Progenitor cell of endocrine pancreas (in vitro differentiated cells): ENCODE results near the gene TNFRSF1B. TPM values are rescaled to one million over a fixed set of nuclear protein-coding genes. Genes with fewer than 3 reads are reported as not detected.

Source experiments
- DNase-seq: peaks from one replicate; pipeline ENCODE4 v3.0.0; 2021; ENCODE audit warnings: low spot score; ENCODE audit not compliant: unreplicated experiment
- H3K27ac Mint-ChIP-seq: 2 replicates; pipeline ENCODE4 v1.8.0; 2021; ENCODE audit warnings: mild to moderate bottlenecking, moderate library complexity, mixed read lengths
- H3K27me3 Mint-ChIP-seq: 2 replicates; pipeline ENCODE4 v1.8.0; 2021; ENCODE audit warnings: mixed read lengths
- H3K36me3 Mint-ChIP-seq: 2 replicates; pipeline ENCODE4 v1.8.0; 2022; ENCODE audit warnings: mixed read lengths; ENCODE audit not compliant: insufficient read depth
- H3K4me1 Mint-ChIP-seq: 2 replicates; pipeline ENCODE4 v1.8.0; 2021; ENCODE audit warnings: low read depth, mixed read lengths
- H3K4me3 Mint-ChIP-seq: 2 replicates; pipeline ENCODE4 v1.8.0; 2021; ENCODE audit warnings: low read depth, mild to moderate bottlenecking, moderate library complexity, mixed read lengths
- H3K9me3 Mint-ChIP-seq: 2 replicates; pipeline ENCODE4 v1.8.0; 2021; ENCODE audit warnings: low read depth, mixed read lengths
- total RNA-seq: library from RNA; stranded (reverse); gene quantifications from 2 replicates; pipeline ENCODE4 v1.2.1, GENCODE V29; 2021
- TF ChIP-seq, protein P1 (sequence below): fragments of 200-600 bp; sonication (generic); IDR thresholded peaks from one replicate; pipeline ENCODE4 v1.5.0; 2021; ENCODE audit warnings: antibody characterized with exemption, mild to moderate bottlenecking; ENCODE audit not compliant: unreplicated experiment

The TNFRSF1B gene
- total RNA-seq, 1 donor from 2014 or later, result not detected

DNA sequence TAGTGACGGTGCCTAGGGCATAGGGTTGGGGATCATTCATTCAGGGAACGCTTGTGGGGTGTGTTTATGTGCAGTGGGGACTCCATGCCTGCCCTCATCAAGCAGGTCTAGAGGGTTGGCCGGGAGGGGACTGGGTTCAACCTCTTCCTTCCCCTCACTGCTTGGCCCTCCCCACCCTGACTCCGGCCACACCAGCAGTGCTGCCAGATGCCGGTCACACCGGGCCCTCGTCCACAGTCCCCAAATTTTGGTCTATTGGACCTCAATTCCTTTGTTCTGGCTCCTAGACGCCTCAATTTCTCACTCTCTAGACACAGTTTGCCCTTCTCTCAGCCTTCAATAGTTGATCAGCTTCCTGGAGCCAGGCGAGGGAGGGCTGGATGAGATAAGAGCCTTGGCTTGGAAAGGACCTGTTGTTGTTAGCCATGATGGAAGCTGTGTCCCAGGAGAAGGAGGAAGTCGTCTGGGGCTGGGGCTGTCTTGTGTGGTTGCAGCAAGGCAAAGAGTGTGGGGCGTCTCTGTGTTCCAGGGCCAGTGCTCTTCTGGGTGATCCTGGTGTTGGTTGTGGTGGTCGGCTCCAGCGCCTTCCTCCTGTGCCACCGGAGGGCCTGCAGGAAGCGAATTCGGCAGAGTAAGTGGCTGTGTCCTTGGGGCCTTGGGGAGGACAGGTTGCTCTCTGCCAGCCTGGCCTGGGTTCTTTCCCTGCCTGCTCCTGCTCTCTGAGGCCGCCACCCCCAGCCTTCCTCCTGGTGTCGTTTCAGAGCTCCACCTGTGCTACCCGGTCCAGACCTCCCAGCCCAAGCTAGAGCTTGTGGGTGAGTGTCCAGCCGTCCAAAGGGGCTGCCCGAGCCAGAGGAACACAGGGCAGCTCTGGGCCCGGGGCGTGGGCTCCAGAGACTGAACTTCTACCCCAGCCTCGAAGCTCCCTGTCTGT is 41.1 kb upstream of the TNFRSF1B start:
- peaks cover 15% of the 10 kb centered on the region for H3K27me3 Mint-ChIP-seq
- H3K4me3 Mint-ChIP-seq, result no peak overlapping the region
- TF ChIP-seq, protein P1, sequence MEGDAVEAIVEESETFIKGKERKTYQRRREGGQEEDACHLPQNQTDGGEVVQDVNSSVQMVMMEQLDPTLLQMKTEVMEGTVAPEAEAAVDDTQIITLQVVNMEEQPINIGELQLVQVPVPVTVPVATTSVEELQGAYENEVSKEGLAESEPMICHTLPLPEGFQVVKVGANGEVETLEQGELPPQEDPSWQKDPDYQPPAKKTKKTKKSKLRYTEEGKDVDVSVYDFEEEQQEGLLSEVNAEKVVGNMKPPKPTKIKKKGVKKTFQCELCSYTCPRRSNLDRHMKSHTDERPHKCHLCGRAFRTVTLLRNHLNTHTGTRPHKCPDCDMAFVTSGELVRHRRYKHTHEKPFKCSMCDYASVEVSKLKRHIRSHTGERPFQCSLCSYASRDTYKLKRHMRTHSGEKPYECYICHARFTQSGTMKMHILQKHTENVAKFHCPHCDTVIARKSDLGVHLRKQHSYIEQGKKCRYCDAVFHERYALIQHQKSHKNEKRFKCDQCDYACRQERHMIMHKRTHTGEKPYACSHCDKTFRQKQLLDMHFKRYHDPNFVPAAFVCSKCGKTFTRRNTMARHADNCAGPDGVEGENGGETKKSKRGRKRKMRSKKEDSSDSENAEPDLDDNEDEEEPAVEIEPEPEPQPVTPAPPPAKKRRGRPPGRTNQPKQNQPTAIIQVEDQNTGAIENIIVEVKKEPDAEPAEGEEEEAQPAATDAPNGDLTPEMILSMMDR, result no peak
- DNase-seq, result no peak
- peaks cover 5% of the 10 kb centered on the region for H3K4me1 Mint-ChIP-seq
- no peak overlapping the region for H3K27ac Mint-ChIP-seq
- H3K36me3 Mint-ChIP-seq, result no peaks in the 10 kb centered on the region
- H3K9me3 Mint-ChIP-seq, result no peaks in the 10 kb centered on the region

DNA sequence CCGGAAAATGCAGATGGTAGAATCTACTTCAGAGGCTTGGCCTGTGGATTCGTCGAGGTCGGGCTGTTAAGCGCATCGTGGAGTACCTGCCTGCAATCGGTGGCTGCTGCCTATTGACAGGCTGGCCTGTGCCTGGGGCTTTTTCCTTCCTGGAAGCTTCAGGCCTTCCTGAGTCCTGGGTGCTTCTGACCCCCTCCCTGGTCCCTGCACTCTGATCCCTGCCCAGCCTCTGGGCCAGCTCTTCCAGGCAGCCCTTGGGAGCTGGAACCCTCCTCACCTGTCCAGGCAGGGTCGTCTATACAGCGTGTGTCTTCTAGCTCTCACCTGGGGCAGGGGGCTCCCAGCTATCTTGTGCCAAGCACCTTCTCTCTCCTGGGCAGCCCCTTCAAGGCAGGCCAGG is 40.0 kb upstream of the TNFRSF1B start:
- TF ChIP-seq, protein P1, result no peak
- Mint-ChIP-seq H3K27me3 (peaks cover 12% of the 10 kb centered on the region), H3K9me3 (no peaks in the 10 kb centered on the region), H3K4me1 (peaks cover 5% of the 10 kb centered on the region), H3K36me3 (no peaks in the 10 kb centered on the region), H3K27ac (no peak overlapping the region), H3K4me3 (no peak overlapping the region)
- DNase-seq, result no peak

DNA sequence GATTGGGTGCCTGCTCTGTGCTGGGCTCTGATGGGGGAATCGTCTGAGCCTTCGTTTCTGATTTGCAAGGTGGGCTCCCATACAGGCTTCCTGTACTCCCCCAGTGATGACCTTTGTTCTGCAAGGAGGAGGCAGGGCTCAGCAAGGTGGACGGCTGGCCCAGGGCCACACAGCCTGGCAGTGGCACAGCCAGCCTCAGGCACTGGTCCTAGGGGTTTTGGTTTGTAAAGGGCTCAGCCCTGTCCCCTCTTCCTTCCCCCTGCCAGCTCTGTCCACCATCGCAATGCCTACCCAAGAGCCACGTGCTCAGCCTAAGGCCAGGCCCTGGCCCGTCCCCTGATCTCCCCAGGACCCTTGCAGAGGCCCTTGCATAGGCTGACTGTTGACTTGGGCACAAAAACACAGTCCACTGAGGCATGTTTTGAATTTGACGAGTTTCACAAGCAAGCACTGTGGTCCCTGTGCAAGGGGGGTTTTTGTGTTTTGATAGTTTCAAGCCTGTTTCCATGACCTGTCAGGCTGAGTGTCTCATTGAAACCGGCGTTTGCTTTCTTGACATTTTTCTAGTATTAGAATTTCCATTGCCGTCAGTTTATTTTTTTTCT is 39.5 kb upstream of the TNFRSF1B start:
- Mint-ChIP-seq H3K4me1 (peaks cover 5% of the 10 kb centered on the region), H3K9me3 (no peaks in the 10 kb centered on the region), H3K4me3 (no peak overlapping the region), H3K27ac (no peak overlapping the region), H3K27me3 (peaks cover 11% of the 10 kb centered on the region), H3K36me3 (no peaks in the 10 kb centered on the region)
- TF ChIP-seq, protein P1, result no peak
- no peak for DNase-seq

DNA sequence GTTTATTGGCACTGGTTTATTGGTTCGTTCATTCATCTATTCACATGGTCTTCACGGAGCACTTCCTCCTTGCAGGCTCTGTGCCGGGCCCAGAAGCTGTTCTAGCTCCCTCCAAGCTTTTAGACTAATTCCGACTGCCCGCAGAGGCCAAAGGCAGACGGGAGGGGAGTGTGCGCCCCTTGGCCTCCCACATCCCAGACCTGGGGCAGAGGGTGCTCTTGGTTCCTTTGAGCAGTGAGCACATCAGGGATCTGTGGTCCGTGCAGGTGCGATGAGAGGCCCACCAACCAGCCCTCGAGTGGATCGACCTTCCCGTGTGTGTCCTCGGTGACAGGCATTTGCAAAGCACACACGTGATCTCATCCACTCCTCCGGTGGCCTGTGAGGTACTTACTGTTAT is 38.7 kb upstream of the TNFRSF1B start:
- H3K4me1 Mint-ChIP-seq, result peaks cover 5% of the 10 kb centered on the region
- no peak overlapping the region for H3K27ac Mint-ChIP-seq
- TF ChIP-seq, protein P1, result no peak
- DNase-seq, result no peak
- H3K9me3 Mint-ChIP-seq, result no peaks in the 10 kb centered on the region
- H3K36me3 Mint-ChIP-seq, result no peaks in the 10 kb centered on the region
- H3K4me3 Mint-ChIP-seq, result no peak overlapping the region
- H3K27me3 Mint-ChIP-seq, result peaks cover 11% of the 10 kb centered on the region

DNA sequence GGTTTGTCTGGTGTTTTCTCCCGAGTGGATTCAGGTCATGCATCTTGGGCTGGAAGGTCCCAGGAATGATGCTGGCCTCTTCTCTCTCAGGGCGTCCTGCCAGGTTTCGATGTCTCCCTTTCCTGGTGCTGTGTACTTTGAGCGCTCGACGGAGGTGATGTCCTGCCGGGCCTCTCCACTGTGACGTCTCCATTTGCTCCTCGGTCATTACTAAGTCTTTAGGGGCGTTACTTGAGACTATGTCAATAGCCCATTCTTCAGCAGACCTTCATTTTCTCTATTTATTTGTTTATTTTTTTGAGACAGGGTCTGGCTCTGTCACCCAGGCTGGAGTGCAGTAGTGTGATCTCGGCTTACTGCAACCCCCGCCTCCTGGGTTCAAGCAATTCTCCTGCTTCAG is 37.2 kb upstream of the TNFRSF1B start:
- Mint-ChIP-seq H3K27me3 (peaks cover 11% of the 10 kb centered on the region), H3K9me3 (no peaks in the 10 kb centered on the region), H3K27ac (no peak overlapping the region), H3K36me3 (no peaks in the 10 kb centered on the region), H3K4me3 (no peak overlapping the region), H3K4me1 (peaks cover 5% of the 10 kb centered on the region)
- TF ChIP-seq, protein P1, result no peak
- DNase-seq, result no peak
